ENCODE data around the gene CAMKMT. TPM values are rescaled to one million over a fixed set of nuclear protein-coding genes. Genes with fewer than 3 reads are reported as not detected.
"Not testable (repeated sequence)": the region's sequence is repeated elsewhere in the genome, so short reads cannot be mapped to it uniquely, and the experiment has no call there.

Gene CAMKMT
- total and polyA plus RNA-seq, 2 donors (not counting 1 experiment from before 2014, with no cell fraction given): 6.2 to 23.3 TPM

- Mint-ChIP-seq H3K27me3 (no peaks in the 10 kb centered on the region), H3K9me3 (ENCODE audit: insufficient read depth) (no peaks in the 10 kb centered on the region), H3K4me1 (peaks cover 3% of the 10 kb centered on the region), H3K4me3 (no peak overlapping the region), H3K27ac (no peak overlapping the region)
- ChIA-PET POLR2A (interaction anchor here (1.2 kb wide), 1 partner anchor 15 kb away, joined by 3 read pairs; the partner anchor contains the start of gene CAMKMT), CTCF (interaction anchor here (1.6 kb wide), 1 partner anchor 12 kb away, joined by 4 read pairs; no protein-coding TSS in a partner anchor)
- intact Hi-C loops (cut with micrococcal nuclease): no loop called here
- WGBS (ENCODE audit: insufficient coverage): no CpG with 5 or more reads among the region's 2 CpGs
- H3K4me3 ChIP-seq (ENCODE audit: control extremely low read depth in 1 of 5, extremely low read depth in 1 of 5, insufficient read depth in 1 of 5, low read depth in 2 of 5, low read length in 4 of 5): no peak overlapping the region
- no peak overlapping the region for H3K27ac ChIP-seq (ENCODE audit: low read length in 2 of 2)
- no peaks in the 10 kb centered on the region for H3K79me2 ChIP-seq (ENCODE audit: control insufficient read depth, insufficient read depth, low read length)
- ATAC-seq (ENCODE audit: low read depth) (no peak), DNase-seq (no peak)
- H3K9ac ChIP-seq (ENCODE audit: low read length): no peak overlapping the region
- no peaks in the 10 kb centered on the region for H3K27me3 ChIP-seq (replicated peaks in 1 of 4; ENCODE audit: control extremely low read depth in 1 of 4, control insufficient read depth in 3 of 4, insufficient read depth in 4 of 4, low read length in 3 of 4)
- H3K36me3 ChIP-seq (replicated peaks in 1 of 2; ENCODE audit: control extremely low read depth in 1 of 2, control insufficient read depth in 1 of 2, extremely low read depth in 1 of 2, insufficient read depth in 2 of 2, low read length in 1 of 2): peaks cover 0 to 3% of the 10 kb centered on the region in 2 experiments
- no peak overlapping the region for H2AFZ ChIP-seq (ENCODE audit: insufficient read depth, low read depth, low read length, poor library complexity, severe bottlenecking)
- no peak overlapping the region for H3K4me2 ChIP-seq (replicated peaks; ENCODE audit: low read depth, low read length, poor library complexity, severe bottlenecking)
- no peaks in the 10 kb centered on the region for H3K9me3 ChIP-seq (ENCODE audit: control extremely low read depth in 1 of 3, control insufficient read depth in 2 of 3, insufficient read depth in 1 of 3, low read length in 2 of 3)
- no peaks in the 10 kb centered on the region for H3K4me1 ChIP-seq (ENCODE audit: control insufficient read depth in 2 of 2, insufficient read depth in 2 of 2, low read length in 2 of 2)
- H4K20me1 ChIP-seq (ENCODE audit: control insufficient read depth, insufficient read depth, low read length, poor library complexity, severe bottlenecking): no peaks in the 10 kb centered on the region
- no peak for TF ChIP-seq CTCF (IDR thresholded peaks at IDR 0.05)
- TF ChIP-seq EZH2 (IDR thresholded peaks at IDR 0.05; ENCODE audit: borderline replicate concordance, insufficient read depth, low read depth, low read length, poor library complexity, severe bottlenecking): no peak
Observed at GRCh38 chr2:44377486-44377885, 15.7 kb downstream of the CAMKMT start.

GRCh38 chr2:44385226-44385625, 23.5 kb downstream of the CAMKMT start:
- H3K9ac ChIP-seq (ENCODE audit: low read length); ATAC-seq (ENCODE audit: low read depth); H3K4me2 ChIP-seq (replicated peaks; ENCODE audit: low read depth, low read length, poor library complexity, severe bottlenecking); H3K4me1 ChIP-seq (ENCODE audit: control insufficient read depth in 2 of 2, insufficient read depth in 2 of 2, low read length in 2 of 2); H3K27ac ChIP-seq (ENCODE audit: low read length in 2 of 2); H4K20me1 ChIP-seq (ENCODE audit: control insufficient read depth, insufficient read depth, low read length, poor library complexity, severe bottlenecking); H3K79me2 ChIP-seq (ENCODE audit: control insufficient read depth, insufficient read depth, low read length); H3K36me3 ChIP-seq (replicated peaks in 1 of 2; ENCODE audit: control extremely low read depth in 1 of 2, control insufficient read depth in 1 of 2, extremely low read depth in 1 of 2, insufficient read depth in 2 of 2, low read length in 1 of 2); H3K4me3 Mint-ChIP-seq; H3K27ac Mint-ChIP-seq; DNase-seq; intact Hi-C loops (cut with micrococcal nuclease); H3K9me3 Mint-ChIP-seq (ENCODE audit: insufficient read depth); H3K27me3 Mint-ChIP-seq; H3K9me3 ChIP-seq (ENCODE audit: control extremely low read depth in 1 of 3, control insufficient read depth in 2 of 3, insufficient read depth in 1 of 3, low read length in 2 of 3); H3K27me3 ChIP-seq (replicated peaks in 1 of 4; ENCODE audit: control extremely low read depth in 1 of 4, control insufficient read depth in 3 of 4, insufficient read depth in 4 of 4, low read length in 3 of 4); H3K4me3 ChIP-seq (ENCODE audit: control extremely low read depth in 1 of 5, extremely low read depth in 1 of 5, insufficient read depth in 1 of 5, low read depth in 2 of 5, low read length in 4 of 5); POLR2A ChIA-PET; H2AFZ ChIP-seq (ENCODE audit: insufficient read depth, low read depth, low read length, poor library complexity, severe bottlenecking): not testable (repeated sequence)
- CTCF ChIA-PET: interaction anchor here (13.1 kb wide), 1 partner anchor 569 kb away, joined by 216 read pairs; no protein-coding TSS in a partner anchor
- no CpG with 5 or more reads among the region's 2 CpGs for WGBS (ENCODE audit: insufficient coverage)
- peaks cover 12% of the 10 kb centered on the region for H3K4me1 Mint-ChIP-seq

Data from B cell (primary cell).